Tongue (tissue), 2 donors: Measurements from ENCODE around the gene APOB. TPM values are rescaled to one million over a fixed set of nuclear protein-coding genes. Genes with fewer than 3 reads are reported as not detected.
A peak's percentile ranks its signal among the peaks of the same experiment; 100 is the strongest.

Source experiments
- DNase-seq: peaks from one replicate; pipeline ENCODE4 v3.0.0-alpha.2; 2015
- total RNA-seq: library from RNA; depleted of rRNA; stranded (reverse); fragments of >200 nt; gene quantifications from one replicate; pipeline ENCODE4 v1.2.3, GENCODE V29; 2014

Gene APOB
- under 0.01 TPM for total RNA-seq

- DNase-seq, result peak; percentile 22
Measured at GRCh38 chr2:21043744-21044532, at the start of gene APOB. Gene APOB (minus strand): TSS chr2:21044073. CDS start chr2:21043945, 128 bp downstream.

GRCh38 chr2:21092308-21092869 is 48.5 kb upstream of the APOB start:
- no peak for DNase-seq

DNA sequence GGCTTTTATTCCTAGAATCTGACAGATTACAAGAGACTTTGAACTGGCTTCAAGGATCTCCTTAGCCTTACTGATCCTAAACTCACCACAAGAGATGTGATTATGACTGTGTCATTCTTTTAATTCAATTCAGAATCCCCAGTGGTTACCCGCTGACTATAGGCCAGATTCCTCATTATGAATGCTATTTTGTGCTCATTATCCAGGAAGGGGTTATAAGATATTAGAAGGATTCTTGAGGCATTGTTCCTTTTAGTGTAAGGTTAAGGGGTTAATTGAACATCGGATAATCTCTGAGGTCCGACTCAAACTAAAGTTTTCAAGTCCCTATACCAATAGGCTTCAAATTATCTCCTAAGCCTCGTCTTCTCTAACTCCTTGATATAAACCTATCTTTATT is 40.5 kb upstream of the APOB start:
- DNase-seq, result no peak

- DNase-seq, result no peak
Measured at GRCh38 chr2:21083482-21083881, 39.6 kb upstream of the APOB start.

DNA sequence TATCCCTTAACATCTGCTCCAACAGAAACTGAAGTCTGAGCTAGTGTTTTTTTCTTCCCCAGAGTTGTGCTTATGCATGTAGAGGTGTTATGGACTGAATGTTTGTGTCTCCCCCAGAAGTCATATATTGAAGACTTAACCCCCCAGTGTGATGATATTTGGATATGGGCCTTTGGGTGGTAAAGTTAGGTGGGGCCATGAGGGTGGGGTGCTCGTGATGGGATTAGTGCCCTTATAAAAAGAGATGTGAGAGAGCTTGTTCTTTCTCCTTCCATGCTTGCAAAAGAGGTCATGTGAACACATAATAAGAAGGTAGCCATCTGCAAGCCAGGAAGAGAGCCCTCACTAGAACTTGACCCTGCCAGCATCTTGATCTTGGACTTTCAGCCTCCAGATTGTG is 34.4 kb upstream of the APOB start:
- no peak for DNase-seq

DNA sequence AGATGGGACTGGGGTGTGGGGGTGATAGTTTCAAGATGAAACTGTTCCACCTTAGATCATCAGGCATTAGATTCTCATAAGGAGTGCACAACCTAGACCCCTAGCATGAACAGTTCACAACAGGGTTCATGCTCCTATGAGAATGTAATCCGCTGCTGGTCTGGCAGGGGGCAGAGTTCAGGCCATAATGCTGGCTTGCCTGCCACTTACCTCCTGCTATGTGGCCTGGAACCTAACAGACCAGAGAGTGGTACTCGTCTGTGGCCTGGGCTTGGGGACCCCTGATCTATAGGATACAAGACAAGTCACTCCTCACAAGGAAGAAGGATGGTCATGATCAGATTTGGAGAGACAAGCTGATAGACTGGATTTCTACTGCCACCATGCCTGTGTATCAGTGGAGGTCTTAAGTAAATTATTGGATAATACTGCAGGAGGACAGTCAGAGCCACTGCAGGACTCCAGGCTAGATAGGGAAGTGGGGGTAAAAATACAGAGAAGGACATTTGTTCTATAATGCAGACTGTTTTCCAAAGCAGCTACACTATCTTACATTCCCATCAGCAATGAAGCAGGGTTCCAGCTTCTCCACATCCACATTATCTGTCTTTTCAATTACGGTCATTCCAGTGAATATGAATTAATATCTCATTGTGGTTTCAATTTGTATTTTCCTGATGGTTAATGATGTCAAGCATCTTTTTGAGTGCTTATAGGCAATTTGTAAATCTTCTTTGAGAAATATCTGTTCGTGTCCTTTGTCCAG is 28.8 kb upstream of the APOB start:
- no peak for DNase-seq

- no peak for DNase-seq
Measured at GRCh38 chr2:21070341-21071257, 26.7 kb upstream of the APOB start.

GRCh38 chr2:21069746-21070340 is 26.0 kb upstream of the APOB start:
- no peak for DNase-seq

DNA sequence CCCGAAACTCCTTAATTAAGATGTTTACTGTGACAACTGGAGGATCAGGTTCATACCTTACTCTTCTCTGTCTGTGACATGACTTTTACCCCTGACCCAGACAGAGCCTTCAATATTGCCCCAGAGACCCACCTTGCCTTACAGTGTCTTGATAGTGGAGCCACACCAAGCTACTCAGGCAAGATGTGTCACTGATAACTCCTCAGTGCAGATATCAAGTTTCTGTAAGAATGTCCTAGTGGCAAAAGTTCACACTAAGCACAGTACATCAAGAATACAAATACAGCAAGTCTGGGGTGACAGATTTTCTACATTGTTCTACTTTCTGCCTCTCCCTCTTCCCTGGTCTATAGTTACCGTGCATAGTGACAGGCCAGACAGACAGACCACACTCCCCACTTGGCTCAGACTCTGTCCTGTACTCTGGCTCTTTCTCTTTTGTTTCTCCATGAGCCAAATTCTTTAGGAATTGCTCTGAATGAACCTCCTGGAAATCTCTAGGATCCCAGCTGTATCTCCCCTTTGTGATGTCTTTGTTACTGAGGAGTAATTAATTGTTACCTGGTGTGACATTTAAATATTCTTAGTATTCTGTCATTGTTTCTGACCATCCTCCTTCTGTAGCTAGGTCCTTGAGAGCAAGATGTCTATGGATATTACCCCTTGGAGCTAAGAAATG is 24.1 kb upstream of the APOB start:
- no peak for DNase-seq

GRCh38 chr2:21067125-21067524 is 23.3 kb upstream of the APOB start:
- no peak for DNase-seq

DNA sequence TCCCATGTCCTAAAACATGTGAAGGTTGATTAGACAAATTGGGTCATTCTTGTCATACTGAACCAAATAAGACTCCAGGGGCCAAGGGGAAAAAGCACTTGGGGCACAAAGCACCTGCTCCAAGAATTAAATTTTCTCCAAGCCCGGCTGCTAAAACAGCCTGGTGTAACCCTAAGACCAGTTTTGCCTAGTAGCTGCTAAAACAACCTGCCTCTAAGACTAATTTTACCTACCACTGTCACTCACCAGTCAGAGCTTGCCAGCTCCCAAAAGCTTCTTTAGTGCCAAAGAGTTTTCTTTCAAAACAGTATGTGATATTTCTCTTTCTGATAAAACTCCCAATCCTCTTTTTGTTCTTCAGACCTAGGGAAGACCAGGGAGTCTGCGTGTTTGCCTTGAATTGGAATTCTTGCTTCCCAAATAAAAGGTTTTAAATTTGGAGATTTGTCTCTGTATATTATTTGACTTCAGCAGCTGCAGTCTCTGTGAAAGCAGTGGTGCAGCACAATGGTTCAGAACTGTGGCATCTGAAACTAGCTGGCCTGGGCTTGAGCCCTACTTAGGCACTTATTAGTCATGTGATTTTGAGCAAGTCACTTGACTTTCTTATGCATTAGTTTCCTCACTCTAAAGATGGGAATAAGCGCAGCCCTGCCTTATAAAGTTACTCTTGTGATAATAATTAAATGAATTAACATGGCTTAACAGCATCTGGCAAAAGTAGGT is 16.2 kb upstream of the APOB start:
- DNase-seq, result no peak

GRCh38 chr2:21057097-21057496 is 13.2 kb upstream of the APOB start:
- no peak for DNase-seq

- no peak for DNase-seq
Measured at GRCh38 chr2:21055879-21056790, 12.3 kb upstream of the APOB start.

DNA sequence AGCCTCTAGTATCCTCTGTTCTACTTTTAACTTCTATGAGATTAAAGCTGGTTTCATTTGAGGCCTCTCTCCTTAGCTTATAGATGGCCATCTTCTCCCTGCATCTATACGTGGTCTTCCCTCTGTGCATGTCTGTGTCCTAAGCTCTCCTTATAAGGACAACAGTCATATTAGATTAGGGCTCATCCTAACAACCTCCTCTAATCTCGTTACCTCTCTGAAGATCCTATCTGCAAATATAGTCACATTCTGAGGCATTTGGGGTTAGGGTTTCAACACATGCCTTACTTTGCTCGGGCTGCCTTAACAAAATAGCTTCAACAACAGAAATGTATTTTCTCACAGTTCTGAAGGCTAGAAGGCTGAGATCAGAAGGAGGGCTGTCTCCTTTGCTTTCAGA is 11.6 kb upstream of the APOB start:
- DNase-seq, result no peak

GRCh38 chr2:21054011-21054410 is 10.1 kb upstream of the APOB start:
- DNase-seq, result no peak

- no peak for DNase-seq
Measured at GRCh38 chr2:21052044-21052443, 8.2 kb upstream of the APOB start.

- DNase-seq, result no peak
Measured at GRCh38 chr2:21050164-21050563, 6.3 kb upstream of the APOB start.

DNA sequence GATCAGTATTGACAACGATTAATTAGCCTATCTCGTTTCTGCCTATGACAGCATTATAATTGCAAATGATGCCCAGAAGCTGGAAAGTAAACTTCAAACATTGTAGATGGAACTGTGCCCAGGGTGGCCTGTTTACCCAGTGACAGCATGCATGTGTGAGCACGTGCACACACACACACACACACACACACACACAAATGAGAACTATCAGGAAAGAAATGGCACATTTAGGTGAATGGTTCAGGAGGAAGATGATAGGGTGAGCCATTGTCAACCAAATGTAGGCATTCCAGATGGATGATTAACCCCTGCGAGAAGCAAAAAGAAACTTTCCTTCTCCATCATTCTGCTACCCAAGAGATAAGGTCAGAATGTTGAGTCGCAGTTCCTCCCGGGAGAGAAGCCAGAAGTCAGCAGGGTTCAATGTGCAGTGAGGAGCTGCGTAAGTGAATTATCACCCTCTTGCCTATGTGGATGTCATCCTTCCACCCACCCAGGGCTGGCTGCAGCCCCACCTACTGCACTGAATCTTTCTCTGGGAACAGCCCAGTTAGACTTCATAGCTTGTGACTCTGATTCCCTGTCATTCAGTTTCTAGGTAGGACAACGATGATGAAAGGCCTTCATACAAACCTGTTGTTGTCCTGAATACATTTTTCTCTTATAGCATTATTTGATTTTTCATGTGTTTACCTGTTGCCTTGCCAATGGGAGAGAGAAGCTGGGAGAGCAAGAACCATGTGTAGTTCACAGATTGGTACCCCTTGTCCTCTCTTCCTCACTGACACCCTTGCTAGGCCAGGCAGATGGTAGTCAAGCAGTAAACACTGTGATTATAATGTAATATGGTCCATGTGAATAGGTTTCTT is 3.5 kb upstream of the APOB start:
- no peak for DNase-seq
